GM19467 (cell line): ENCODE data around the gene STK24.

Source experiments
- ATAC-seq: cut with Tn5 transposase; IDR thresholded peaks from one replicate; pipeline ENCODE4 v1.9.1; 2021; ENCODE audit warnings: mild to moderate bottlenecking, moderate library complexity; ENCODE audit not compliant: unreplicated experiment

The STK24 gene

DNA sequence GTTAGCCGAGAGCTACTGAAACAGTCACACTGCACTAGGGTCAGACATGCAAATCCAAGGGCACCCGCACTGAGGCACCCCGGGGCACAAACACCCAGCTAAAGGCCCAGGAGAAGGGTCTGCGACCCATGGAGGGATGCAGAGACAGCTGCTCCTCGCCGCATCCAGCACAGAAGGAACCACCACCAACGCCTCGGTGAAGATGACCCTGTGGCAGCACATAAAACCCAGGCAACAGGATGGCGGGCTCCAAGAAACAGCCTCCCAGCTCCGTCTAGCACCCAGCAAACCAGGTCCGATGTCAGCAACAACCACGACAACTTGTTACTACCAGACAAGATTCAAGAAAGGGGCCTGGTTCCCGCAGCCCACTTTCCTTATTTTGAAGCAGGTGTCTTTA is 82.1 kb downstream of the STK24 start:
- no peak for ATAC-seq

DNA sequence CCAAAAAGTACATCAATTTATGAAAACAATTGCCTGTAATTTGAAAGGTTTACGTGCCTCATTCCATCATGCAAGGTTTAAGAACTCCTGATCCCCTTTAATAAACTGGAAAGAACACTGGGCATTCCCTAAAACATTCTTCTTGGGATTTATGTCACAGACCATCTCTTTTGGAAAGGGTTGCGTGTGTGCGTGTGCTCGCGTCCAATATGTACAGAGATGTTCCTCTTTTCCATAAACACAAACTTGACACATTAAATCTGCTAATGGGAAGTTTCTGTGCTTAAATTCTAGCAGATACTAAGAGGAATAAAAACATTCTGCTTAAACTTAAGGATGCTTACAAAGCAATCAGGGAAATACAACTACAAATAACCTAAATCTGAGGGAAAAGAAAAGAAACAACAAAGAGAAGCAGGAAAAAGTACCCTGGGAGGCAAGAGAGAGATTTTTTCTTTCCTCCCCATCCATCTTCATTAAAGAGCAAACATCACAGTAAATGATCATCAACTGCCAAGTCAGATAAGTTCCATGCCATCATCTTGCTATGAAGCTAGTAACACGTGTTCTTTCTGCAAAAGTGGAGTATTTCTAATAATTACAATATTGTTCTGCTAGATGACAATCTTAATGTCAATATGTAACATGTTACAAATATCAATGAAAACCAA is 83.7 kb downstream of the STK24 start:
- ATAC-seq = no peak

GRCh38 chr13:98492335-98493041 is 84.4 kb downstream of the STK24 start:
- ATAC-seq = no peak

DNA sequence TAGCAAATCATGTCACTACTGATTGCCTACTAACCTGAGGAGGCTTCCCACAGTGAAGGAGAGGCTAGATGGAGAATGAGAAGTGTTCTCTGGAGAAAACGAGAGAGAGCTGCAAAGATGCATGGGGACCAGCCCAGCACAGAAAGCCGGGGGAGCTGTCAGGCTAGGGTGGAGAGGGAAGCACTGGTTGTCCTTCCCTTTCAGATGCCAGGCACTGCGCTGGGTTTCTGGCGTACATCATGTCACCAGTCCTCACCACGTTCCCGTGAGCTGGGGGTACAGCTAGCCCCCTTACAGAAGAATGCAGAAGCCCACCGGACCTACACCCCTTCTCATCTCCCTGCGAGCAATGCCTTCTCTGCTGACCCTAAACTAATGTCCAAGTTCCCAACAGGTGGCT is 86.0 kb downstream of the STK24 start:
- ATAC-seq = no peak

DNA sequence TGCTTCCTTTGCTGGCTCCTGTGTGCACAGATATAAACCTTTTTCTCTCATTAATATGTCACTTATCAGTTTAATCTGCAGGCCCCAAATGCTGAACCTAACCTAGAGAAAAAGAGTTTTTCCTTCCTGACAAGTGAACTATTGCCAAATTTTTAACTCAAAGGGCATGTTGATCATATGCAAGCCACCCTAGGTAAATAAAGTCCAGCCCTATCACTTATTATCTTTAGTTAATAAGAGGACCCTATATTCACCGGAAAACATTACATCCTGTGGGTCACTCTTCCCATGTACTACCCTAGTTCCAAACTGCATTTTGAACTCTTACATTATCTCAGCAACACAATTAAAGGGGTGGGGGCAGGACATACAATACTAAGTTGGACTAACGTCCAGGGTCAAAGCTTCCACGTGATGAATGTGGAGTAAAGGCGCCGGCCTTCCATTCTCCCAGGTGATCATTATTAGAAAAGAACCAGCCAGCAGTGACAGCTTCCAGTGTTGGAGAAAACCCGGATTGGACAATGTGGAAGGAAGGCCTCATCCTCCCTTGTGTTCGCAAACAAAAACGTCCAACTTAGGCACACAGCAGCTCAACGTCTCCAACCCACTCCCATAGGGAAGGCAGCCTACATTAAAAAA is 86.6 kb downstream of the STK24 start:
- no peak for ATAC-seq

GRCh38 chr13:98489446-98490194 is 87.3 kb downstream of the STK24 start:
- no peak for ATAC-seq

GRCh38 chr13:98488736-98489135 is 88.2 kb downstream of the STK24 start:
- no peak for ATAC-seq

- no peak for ATAC-seq
Observed at GRCh38 chr13:98487522-98487921, 89.4 kb downstream of the STK24 start.

GRCh38 chr13:98487016-98487415 is 89.9 kb downstream of the STK24 start:
- no peak for ATAC-seq

DNA sequence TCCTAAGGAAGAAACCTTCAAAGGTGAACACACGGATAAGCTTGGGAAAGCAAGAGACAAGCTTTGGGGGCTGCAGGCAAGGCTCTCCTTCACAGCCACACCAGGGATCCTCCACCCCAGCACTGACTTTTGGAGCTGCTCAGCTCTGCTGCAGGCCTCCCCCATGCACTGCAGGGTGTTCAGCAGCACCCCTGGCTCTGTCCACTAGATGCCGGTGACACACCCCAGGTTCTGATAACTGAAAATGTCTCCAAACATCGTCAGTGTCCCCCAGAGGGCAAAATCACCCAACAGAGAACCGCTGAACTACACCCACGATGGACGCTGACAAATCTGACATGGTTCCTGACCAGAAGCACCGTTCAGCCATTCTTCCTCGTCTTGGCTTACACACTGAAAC is 90.5 kb downstream of the STK24 start:
- no peak for ATAC-seq

DNA sequence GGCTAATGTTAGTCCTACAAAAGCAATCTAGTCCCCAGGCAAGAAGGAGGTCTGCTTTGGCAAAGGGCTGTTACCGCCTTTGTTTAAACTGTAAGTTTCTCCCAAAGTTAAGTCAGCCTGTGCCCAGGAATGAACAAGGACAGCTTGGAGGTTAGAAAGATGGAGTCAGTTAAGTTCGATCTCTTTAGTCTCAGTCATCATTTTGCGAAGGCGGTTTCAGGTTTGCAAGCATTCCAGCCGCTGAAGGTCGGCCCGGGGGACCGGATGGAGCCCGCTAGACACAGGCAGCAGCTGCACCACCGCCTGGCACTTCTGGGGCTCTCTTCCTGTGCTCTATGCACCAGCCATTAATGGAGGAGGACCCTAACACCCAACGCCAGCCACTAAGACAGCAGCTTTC is 91.3 kb downstream of the STK24 start:
- no peak for ATAC-seq

DNA sequence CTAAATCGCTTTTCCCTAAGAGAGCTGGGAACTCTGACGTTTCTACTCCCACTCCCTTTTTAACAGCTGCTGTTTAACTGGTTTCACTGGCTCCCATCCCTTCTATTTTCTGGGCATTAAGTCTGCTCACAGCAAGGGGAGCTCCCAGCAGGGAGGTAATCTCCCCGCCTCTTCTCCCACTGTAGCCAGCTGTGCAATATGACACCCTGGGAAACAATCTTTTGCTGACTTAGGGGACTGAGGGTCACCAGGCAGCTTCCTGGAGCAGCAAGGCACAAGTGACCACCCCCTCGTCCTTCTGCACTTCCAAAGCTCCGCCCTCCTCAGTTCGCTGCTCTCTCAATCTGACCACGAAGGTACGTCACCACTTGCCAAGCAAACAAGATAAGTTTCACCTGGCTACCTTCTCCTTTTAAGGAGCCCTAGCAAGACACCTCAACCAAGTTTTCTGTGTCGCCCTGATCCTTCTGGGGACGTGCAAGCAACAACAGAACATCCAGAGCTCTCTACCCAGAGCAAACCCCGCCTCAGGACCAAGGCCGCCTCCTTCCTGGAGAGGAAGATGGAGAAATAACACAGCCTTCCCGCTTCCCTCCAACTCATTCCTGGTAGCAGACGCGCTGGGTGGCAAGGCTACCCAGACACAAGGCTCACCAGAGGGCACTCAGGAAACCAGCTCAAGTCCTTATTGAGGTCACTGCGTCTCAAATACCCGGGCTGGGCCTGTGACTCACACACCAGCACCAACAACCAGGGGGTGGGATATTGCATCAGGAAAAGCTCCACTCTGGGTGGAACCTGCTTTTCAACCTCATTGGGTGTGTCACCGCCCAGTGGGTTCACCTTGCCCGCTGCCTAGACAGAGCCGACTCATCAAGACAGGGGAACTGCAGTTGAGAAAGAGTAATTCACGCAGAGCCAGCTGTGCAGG is 92.4 kb downstream of the STK24 start:
- no peak for ATAC-seq

GRCh38 chr13:98483601-98484288 is 93.2 kb downstream of the STK24 start:
- ATAC-seq = no peak

DNA sequence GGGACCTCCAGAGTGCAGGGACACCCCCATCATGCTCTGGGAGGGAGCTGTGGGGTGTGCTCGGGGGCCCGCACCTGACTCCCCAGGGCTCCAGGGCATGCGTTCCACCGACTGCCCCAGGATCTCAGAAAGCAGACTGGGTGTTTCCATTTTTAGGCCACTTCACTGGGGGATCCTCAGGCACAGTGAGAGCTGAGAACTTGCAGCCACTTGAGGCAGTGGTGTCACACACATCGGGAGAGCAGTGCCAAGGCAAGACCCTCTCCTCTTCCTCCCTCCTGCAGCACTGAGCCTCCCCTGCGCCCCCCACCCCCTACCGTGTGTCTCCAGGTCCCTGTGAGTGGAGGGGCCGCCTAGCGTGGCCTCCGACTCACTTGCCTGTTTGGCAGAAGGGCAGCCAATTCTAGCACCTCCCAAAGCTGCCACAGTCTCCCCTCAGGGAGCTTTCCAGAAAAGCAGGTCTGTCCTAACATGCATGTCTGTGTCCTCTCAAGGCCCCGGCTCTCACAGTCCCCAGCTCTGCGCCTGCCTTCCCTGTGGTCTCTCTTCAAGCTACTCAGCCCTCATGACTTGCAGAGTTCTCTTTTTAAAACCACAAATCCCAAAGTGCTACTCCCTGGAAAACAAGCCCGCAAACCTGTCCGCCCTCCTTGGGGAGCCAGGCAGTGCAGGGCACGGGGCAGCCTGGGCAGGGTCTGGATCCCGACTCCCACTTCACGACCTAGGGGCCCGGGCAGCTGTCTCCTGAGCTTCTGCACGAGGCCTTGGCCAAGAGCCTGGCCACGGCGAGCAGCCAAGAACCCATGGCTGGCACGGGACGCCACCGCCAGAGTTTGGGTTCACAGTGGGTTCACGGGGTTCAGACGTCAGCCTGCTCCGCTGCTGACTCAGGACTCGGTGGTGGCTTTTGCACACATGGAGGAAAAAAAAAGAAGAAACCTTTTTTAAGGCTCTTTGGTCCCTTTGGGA is 94.1 kb downstream of the STK24 start:
- ATAC-seq = no peak

GRCh38 chr13:98480915-98481877 is 95.7 kb downstream of the STK24 start:
- no peak for ATAC-seq

DNA sequence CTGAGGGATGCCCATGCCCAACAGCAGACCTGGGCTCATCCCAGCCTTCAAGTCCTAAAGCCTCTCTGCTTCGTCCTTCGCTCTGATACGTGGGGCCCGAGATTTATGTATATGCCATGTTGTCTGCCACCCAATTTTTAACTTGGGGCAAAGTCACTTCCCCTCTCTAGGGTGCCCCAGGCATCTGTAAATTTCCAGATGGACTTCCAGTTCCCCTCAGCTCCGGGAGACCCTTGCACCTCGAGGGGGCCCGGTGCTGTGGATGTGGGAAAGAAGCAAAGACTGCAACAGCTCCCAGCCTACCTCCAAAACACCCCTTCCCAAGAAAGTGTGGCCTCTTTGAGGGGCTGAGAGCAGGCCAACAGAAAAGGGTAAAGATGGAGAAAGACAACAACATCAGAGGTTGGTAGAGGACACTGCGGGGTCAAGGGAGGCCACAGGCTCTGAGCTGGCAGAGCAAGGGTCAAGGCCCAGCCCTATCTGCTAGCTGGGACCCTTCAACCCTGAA is 97.4 kb downstream of the STK24 start:
- ATAC-seq = no peak
